SU-DHL-6 (cell line): ENCODE measurements around the gene GRK3.

Source experiments
- H2AFZ ChIP-seq: fragments of 200-600 bp; sonication (generic); 2 replicates; pipeline ENCODE4 v1.6.1; 2014; ENCODE audit warnings: low read depth, mild to moderate bottlenecking, moderate library complexity, mixed read lengths, antibody characterized with exemption, low read length; ENCODE audit not compliant: severe bottlenecking
- H3F3A ChIP-seq: fragments of 200-600 bp; shearing (Covaris generic); 2 replicates; pipeline ENCODE4 v1.6.0; 2016; ENCODE audit warnings: antibody characterized with exemption, mild to moderate bottlenecking; ENCODE audit not compliant: insufficient read depth
- H3K27ac ChIP-seq: fragments of 200-600 bp; sonication (generic); 2 replicates; pipeline ENCODE4 v1.5.1; 2016; ENCODE audit warnings: low read depth, mild to moderate bottlenecking, low read length, moderate library complexity, mixed read lengths
- H3K27me3 ChIP-seq: fragments of 200-600 bp; sonication (generic), shearing (Covaris generic); 2 replicates; pipeline ENCODE4 v1.6.0; 2014; ENCODE audit warnings: mild to moderate bottlenecking, low read length
- H3K36me3 ChIP-seq: fragments of 200-600 bp; sonication (generic); 2 replicates; pipeline ENCODE4 v1.6.1; 2014; ENCODE audit warnings: mild to moderate bottlenecking, low read length, mixed read lengths
- H3K4me2 ChIP-seq: fragments of 300-600, 200-600 bp; shearing (Covaris generic), sonication (generic); 2 replicates; pipeline ENCODE4 v1.6.0; 2014; ENCODE audit warnings: low read length, low read depth, mild to moderate bottlenecking; ENCODE audit not compliant: poor library complexity, severe bottlenecking
- H3K4me3 ChIP-seq: fragments of 200-600 bp; sonication (generic); 2 replicates; pipeline ENCODE4 v1.5.1; 2014; ENCODE audit warnings: antibody characterized with exemption, low read length, mild to moderate bottlenecking, mixed read lengths; ENCODE audit not compliant: insufficient read depth, poor library complexity, severe bottlenecking
- H3K79me2 ChIP-seq: fragments of 200-600 bp; sonication (generic); 2 replicates; pipeline ENCODE4 v1.6.1; 2014; ENCODE audit warnings: mild to moderate bottlenecking, low read length, moderate library complexity; ENCODE audit not compliant: insufficient read depth
- H3K9ac ChIP-seq: fragments of 200-600 bp; sonication (generic); 2 replicates; pipeline ENCODE4 v1.7.0; 2014; ENCODE audit warnings: mild to moderate bottlenecking, low read length
- H3K9me2 ChIP-seq: fragments of 200-600 bp; sonication (generic); replicated peaks from 2 replicates; pipeline ENCODE4 v1.6.1; 2014; ENCODE audit warnings: low read length; ENCODE audit not compliant: insufficient read depth
- H3K9me3 ChIP-seq: fragments of 200-600 bp; sonication (generic); 2 replicates; pipeline ENCODE4 v1.6.1; 2014; ENCODE audit warnings: low read length, mixed read lengths; ENCODE audit not compliant: insufficient read depth
- H4K20me1 ChIP-seq: fragments of 200-600 bp; sonication (generic); 2 replicates; pipeline ENCODE4 v1.6.1; 2014; ENCODE audit warnings: low read depth, mild to moderate bottlenecking, antibody characterized with exemption, low read length, moderate library complexity, mixed read lengths
- EZH2phosphoT487 ChIP-seq: fragments of 200-600 bp; sonication (generic), shearing (Covaris generic); conservative IDR thresholded peaks from 2 replicates; pipeline ENCODE4 v1.6.1; 2018; ENCODE audit warnings: mild to moderate bottlenecking, antibody characterized with exemption, low read length, moderate library complexity, mixed read lengths
- TF ChIP-seq, protein P1 (sequence below): fragments of 200-600 bp; sonication (generic); IDR thresholded peaks from one replicate; pipeline ENCODE4 v1.5.1; 2017; ENCODE audit warnings: antibody characterized with exemption, mild to moderate bottlenecking, low read length, moderate library complexity; ENCODE audit not compliant: insufficient read depth, poor library complexity, severe bottlenecking

Gene GRK3

DNA sequence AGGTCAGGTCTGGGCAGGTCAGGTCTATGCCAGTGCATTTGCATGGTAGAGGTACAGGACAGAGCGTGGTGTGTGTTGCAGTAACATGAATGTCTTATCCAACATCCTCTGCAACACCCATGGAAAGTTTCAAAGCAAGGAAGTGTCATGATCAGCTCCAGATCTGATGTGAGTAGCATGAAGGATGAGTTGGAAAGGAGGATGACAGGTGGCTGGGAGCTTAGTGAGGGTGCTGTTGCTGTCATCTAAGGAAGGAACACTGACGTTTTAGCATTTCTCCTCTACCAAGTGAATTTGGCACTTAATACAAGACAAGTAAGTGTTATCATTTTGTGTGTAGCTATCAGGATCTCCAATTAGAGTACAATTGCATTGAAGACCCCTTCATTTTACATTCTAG, 65.1 kb downstream of the GRK3 start:
- H3K36me3 ChIP-seq = no peaks in the 10 kb centered on the region
- no peaks in the 10 kb centered on the region for H3K27me3 ChIP-seq
- H3K9me3 ChIP-seq = no peaks in the 10 kb centered on the region
- H3F3A ChIP-seq = no peaks in the 10 kb centered on the region
- no peak overlapping the region for H3K9ac ChIP-seq
- no peak overlapping the region for H2AFZ ChIP-seq
- TF ChIP-seq, protein P1, sequence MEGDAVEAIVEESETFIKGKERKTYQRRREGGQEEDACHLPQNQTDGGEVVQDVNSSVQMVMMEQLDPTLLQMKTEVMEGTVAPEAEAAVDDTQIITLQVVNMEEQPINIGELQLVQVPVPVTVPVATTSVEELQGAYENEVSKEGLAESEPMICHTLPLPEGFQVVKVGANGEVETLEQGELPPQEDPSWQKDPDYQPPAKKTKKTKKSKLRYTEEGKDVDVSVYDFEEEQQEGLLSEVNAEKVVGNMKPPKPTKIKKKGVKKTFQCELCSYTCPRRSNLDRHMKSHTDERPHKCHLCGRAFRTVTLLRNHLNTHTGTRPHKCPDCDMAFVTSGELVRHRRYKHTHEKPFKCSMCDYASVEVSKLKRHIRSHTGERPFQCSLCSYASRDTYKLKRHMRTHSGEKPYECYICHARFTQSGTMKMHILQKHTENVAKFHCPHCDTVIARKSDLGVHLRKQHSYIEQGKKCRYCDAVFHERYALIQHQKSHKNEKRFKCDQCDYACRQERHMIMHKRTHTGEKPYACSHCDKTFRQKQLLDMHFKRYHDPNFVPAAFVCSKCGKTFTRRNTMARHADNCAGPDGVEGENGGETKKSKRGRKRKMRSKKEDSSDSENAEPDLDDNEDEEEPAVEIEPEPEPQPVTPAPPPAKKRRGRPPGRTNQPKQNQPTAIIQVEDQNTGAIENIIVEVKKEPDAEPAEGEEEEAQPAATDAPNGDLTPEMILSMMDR = no peak
- TF ChIP-seq EZH2phosphoT487 = no peak
- no peaks in the 10 kb centered on the region for H3K79me2 ChIP-seq
- no peak overlapping the region for H3K4me2 ChIP-seq
- no peak overlapping the region for H3K4me3 ChIP-seq
- 0 out of 2 replicates have a peak, but pooled peaks cover 3% of the 10 kb centered on the region for H4K20me1 ChIP-seq
- no peak overlapping the region for H3K27ac ChIP-seq
- H3K9me2 ChIP-seq = no peaks in the 10 kb centered on the region

DNA sequence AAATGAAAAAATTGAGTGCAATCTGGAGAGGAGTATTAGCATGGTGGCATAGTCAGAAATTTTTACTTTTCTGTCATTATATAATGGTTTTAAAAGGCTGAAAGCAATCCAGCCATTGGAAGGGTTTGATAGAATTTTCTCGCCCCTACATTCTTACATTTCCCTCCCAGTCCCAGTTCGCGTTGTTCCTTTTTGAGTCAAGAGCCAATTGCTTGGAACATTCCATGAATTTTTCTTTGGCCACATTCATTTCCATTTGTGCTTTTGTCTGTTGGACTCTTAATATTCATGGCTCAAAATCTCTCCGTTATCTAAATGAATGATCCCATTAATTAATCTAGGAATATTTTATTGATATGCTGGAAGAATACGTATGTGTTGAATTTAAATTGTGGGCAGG, 66.0 kb downstream of the GRK3 start:
- no peaks in the 10 kb centered on the region for H3K79me2 ChIP-seq
- H3K9me2 ChIP-seq = no peaks in the 10 kb centered on the region
- H3K4me2 ChIP-seq = no peak overlapping the region
- no peaks in the 10 kb centered on the region for H3K36me3 ChIP-seq
- H3K27me3 ChIP-seq = no peaks in the 10 kb centered on the region
- H3K4me3 ChIP-seq = no peak overlapping the region
- 0 out of 2 replicates have a peak, but pooled peaks cover 3% of the 10 kb centered on the region for H4K20me1 ChIP-seq
- H3K9ac ChIP-seq = no peak overlapping the region
- H2AFZ ChIP-seq = no peak overlapping the region
- no peaks in the 10 kb centered on the region for H3K9me3 ChIP-seq
- H3F3A ChIP-seq = no peaks in the 10 kb centered on the region
- no peak overlapping the region for H3K27ac ChIP-seq
- TF ChIP-seq, protein P1 = no peak
- no peak for TF ChIP-seq EZH2phosphoT487

DNA sequence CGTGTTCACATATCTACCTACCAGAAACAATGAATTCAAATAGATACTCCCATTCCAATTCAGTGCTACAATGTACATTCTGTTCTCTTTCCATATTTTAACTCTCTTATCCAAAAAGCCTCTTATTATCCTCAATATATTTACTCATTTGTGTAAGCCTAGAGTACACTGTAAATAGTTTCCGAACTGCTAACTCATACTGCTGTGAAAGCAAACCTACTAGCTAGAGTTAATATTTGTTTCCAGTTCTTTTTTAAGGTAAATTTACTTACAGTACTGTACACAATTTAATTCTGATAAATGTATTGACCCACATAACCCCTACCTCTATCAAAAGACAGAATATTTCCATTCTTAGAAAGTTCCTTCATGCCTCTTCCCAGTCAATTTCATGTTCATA, 71.8 kb downstream of the GRK3 start:
- TF ChIP-seq, protein P1 = no peak
- no peak for TF ChIP-seq EZH2phosphoT487
- H3K9me3 ChIP-seq = no peaks in the 10 kb centered on the region
- no peak overlapping the region for H3K4me2 ChIP-seq
- no peaks in the 10 kb centered on the region for H3F3A ChIP-seq
- no peaks in the 10 kb centered on the region for H3K79me2 ChIP-seq
- H3K4me3 ChIP-seq = no peak overlapping the region
- H4K20me1 ChIP-seq = 0 out of 2 replicates have a peak, but pooled peaks cover 3% of the 10 kb centered on the region
- 0 out of 2 replicates have a peak, but pooled peaks cover 3% of the 10 kb centered on the region for H3K36me3 ChIP-seq
- no peak overlapping the region for H2AFZ ChIP-seq
- H3K27ac ChIP-seq = no peak overlapping the region
- H3K9me2 ChIP-seq = no peaks in the 10 kb centered on the region
- no peak overlapping the region for H3K9ac ChIP-seq
- H3K27me3 ChIP-seq = no peaks in the 10 kb centered on the region

DNA sequence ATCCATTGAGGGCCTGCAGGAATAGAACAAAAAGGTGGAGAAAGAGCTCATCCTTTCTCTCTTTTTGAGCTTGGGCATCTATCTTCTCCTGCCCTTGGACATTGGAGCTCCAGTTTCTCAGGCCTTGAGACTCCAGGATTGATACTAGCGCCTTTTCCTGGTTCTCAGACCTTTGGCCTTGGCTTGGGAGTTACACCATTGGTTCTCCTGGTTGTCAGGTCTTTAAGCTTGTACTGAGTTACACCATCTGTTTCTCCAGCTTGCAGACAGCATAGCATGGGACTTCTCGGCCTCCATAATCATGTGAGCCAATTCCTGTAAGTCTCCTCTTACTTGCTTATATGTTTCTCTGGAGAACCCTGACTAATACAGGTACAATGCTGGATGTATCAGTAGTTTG, 72.6 kb downstream of the GRK3 start:
- Histone ChIP-seq H3K36me3 (0 out of 2 replicates have a peak, but pooled peaks cover 3% of the 10 kb centered on the region), H3K9me2 (no peaks in the 10 kb centered on the region), H3K4me3 (no peak overlapping the region), H3K9ac (no peak overlapping the region), H3F3A (no peaks in the 10 kb centered on the region), H4K20me1 (0 out of 2 replicates have a peak, but pooled peaks cover 3% of the 10 kb centered on the region), H3K27me3 (no peaks in the 10 kb centered on the region), H3K79me2 (no peaks in the 10 kb centered on the region), H3K27ac (no peak overlapping the region), H3K9me3 (no peaks in the 10 kb centered on the region), H3K4me2 (no peak overlapping the region), H2AFZ (no peak overlapping the region)
- TF ChIP-seq, protein P1 = no peak
- TF ChIP-seq EZH2phosphoT487 = no peak
